Prostate gland (tissue), 2 donors: ENCODE data around the gene CAMKMT.

Source experiments
- CTCF ChIP-seq, 4 experiments: fragments of 200-600 bp in 2 of 4; fragments of 450-650 bp in 2 of 4; sonication (generic) in 2 of 4; IDR thresholded peaks; 1 replicate in 3 of 4; 2 replicates in 1 of 4; pipeline ENCODE4 v1.5.1; 2016 to 2019; ENCODE audit warnings: antibody characterized with exemption in 4 of 4, mild to moderate bottlenecking in 2 of 4, moderate library complexity in 2 of 4
- POLR2A ChIP-seq: fragments of 450-650 bp; IDR thresholded peaks from one replicate; pipeline ENCODE4 v1.6.1; 2016; ENCODE audit warnings: antibody characterized with exemption, mild to moderate bottlenecking

GRCh38 chr2:44367591-44367990 lies 5.8 kb downstream of the CAMKMT start:
- TF ChIP-seq POLR2A (no peak), CTCF (IDR thresholded peaks at IDR 0.05) (no peak)
